Caki2 (cell line): ENCODE results near the gene RALGPS1. TPM values are rescaled to one million over a fixed set of nuclear protein-coding genes. Genes with fewer than 3 reads are reported as not detected.

Experiments
- DNase-seq: peaks from one replicate; pipeline ENCODE4 v3.0.0-alpha.2; 2015; ENCODE audit warnings: low read depth
- in situ Hi-C: cut with HindIII; loops from 2 replicates; pipeline ENCODE4 v1.10.0; 2016; ENCODE audit warnings: low sequenced_read_pairs, low pct_unique_long_range_greater_than_20kb, mixed read lengths
- total RNA-seq: library from RNA; depleted of rRNA; stranded (reverse); fragments of >200 nt; shearing (Covaris generic); gene quantifications from 2 replicates; pipeline ENCODE4 v1.2.3, GENCODE V29; 2014; ENCODE audit warnings: low replicate concordance

Gene RALGPS1
- total RNA-seq, 1 experiment from 2014 or later, result 0.95 TPM

DNA sequence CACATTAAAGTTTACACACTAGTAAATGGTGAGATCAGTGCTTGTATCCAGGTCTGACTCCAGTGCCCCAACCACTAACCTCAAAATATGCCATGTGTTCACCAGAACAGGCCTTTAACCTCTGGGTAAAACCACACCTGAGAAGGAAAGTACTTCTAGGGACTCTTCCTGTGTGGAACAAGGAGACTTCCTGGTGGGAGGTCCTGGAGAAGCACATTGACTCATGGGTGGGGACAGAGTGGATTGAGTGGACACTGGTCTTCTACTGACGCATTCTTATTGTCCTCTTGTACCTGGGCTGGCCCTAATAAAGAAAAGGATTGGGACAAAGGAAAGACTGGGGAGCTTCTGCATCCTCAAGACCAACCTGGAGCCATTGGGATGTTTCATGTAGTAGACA lies 164.4 kb downstream of the RALGPS1 start:
- in situ Hi-C loops, result no loop called here
- DNase-seq, result no peak

DNA sequence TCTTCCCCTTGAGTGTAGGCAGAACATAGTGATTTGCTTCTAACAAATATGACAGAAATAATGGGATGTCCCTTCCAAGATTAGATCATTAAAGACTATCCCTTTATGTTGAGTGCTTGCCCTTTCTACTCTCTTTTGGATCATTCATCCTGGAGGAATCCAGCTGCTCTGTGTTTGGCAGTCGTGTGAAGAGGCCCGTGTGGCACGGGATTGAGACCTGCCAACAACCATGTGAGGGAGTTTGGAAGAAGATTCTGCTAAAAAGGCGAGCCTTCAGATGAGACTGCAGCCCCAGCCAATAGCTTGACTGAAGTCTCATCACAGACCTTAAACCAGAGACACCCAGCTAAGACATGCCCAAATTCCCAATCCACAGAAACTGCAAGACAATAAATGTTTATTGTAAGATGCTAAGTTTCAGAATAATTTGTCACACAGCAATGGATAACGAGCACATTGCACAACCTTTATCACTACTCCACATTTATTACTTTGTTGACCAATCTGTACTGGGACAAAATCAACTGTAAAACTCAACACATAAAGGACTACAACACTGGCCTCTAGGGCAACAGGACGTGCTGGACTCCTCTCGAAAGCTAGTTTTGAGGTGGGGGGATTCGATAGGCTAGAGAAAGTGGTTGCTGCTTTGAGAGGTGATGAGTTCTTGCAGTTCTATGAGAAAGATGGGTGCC lies 165.0 kb downstream of the RALGPS1 start:
- no peak for DNase-seq
- in situ Hi-C loops, result no loop called here

DNA sequence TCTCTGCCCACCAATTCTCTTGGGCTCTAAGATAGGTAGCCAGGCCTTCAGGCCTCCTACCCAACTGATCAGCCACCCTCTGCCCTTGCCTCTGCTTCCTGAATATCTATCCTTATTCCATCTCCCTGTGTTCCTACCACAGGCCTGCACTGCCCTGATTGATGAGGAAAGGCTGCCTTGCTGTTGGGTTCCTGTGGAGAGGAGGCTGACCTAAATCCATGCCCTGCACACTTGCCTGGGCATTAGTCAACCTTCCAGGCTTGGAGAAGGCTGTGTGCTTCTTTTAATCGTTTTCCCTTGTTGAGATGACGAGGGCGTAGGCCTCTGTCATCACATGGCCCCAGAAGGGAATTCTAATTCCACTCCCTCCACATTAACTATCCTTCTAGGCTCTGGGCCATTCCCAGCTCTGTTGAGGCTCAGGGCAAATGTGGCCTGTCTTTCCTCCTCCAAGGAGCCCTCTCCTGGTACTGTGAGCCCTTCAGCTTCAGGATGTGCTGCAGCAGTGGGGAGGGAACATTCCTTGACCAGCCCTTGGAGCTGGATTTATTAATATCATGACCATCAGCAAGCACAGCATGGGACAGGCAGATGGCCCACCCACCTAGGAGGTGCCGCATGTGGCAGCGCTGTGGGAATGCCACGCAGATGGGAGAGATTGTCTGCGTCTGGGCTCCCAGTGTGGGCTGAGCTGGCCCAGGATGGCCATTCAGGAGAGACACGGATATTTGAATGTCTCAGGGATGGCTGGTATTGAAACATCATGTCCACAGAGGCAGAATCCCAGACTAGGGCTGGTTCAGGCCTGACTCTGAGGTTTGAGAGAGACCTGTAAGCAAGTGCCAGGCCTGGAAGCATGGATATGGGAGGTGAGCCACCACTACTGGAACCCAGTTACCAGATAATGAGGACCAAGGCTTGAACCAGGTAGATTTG lies 166.9 kb downstream of the RALGPS1 start:
- DNase-seq, result no peak
- in situ Hi-C loops, result no loop called here

DNA sequence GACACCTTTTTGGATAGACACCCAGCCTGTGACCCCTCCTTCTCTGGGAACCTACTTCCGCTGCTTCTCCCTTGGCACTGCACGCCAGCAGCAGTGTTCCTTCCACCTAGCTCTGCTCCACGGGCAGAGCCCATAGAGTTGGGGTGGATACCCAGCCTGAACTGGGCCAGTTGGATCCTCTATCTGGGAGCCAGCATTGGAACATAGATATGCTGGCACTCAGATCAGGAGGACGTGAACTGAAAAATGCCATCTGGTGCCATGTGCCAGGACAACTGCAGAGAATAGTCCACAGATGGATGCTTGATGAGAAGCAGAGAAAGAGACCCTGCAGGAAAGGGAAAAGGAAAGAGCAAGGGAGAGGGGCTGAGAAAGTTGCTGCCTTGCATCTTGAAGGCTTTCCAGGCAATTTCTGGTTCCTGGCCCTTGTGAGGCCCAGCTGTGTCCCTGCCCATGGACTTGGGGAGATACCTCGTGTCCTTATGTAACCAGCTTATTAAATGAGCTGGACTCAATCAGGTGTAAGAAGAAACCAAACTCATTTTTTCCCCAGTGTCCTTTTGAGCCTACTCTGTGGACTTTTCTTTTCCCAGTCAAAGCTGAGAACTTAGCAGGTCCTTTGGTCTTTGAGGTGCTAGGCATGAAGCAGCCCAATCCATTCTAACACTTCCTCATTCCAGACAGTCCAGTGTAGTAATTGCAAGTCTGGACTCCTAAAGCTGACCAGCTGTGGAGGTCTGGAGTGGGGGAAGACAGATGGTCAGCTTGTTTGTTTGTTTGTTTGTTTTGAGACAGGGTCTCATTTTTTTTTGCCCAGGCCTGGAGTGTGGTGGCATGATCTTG lies 168.8 kb downstream of the RALGPS1 start:
- no peak for DNase-seq
- in situ Hi-C loops, result no loop called here

DNA sequence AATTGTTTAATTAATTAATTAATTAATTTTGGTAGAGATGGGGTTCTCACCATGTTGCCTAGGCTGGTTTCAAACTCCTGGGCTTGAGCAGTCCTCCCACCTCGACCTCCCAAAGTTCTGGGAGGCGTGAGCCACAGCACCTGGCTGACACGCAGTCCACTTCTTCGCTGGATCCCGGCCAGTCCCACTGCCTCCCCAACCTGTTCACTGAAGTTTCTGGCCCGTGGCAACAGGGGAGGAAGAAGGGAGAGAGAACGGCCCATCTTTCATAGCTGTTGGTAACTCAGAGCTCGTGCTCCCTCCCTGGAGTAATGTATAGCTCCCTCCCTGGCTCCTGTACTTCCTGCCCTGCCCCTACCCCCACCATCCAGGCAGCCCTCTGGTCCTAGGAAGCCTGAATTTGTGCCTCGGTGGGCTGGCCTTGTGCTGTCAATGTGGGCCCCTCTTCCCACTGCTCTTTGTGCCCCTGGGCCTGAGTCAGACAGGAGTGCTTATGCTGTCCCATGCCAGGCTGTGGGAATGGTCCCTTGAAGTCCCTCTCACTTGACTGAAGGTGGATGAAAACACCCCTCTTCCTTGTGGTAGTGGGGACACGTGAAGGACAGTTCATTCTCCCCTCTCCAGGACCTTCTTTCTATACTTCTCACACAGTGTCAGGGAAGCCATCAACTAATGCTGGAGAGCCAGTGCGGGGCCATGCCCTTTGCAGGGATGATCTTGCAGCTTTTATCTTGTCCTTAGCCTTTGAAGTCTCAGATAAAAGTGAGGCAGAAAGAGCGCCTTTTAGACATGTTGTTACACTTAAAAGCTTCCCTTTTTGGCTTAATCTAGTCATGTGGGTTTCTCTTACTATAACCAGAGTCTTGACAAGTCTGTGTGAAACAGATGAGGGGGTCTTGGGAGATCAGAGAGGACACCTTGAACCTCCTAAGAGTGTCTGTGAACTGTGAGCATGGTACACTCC lies 169.8 kb downstream of the RALGPS1 start:
- DNase-seq, result no peak
- in situ Hi-C loops, result no loop called here

DNA sequence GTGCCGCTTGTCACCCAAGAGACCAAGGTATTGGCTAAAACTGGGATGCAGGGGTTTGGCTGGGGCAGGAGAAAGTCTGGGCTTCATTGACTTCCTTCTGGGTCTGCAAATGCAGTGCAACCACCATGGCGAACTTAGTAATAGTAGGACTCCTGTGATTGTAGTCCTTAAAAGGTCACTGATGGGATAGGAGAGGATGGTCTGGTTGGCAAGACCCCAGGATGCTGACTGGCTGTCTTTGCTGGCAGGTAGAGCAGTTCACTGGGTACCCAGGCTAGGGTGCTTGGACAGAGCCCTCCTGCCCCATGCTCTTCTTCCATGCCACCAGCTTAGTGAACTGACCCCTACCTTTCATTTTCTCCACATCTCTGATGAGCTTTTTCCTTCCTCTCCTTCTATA lies 170.6 kb downstream of the RALGPS1 start:
- in situ Hi-C loops, result no loop called here

DNA sequence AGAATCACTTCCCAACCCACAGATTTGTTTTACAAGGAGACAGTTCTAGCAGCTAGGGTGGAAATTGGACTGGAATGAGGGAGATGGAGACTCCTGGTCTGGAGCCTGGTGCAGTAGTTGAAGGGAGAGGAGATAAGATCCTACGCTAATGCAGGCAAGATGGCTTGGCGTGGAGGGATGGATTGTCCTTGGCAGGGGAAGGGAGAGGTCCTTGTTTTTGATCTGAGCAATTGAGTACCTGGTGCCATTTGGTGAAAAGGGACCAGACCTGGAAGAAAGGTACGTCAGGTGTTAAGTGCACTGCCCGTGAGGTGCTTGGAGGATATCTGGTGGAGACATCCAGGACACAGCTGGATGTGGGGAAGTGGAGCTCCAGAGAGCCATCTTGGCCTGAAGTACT lies 172.2 kb downstream of the RALGPS1 start:
- in situ Hi-C loops, result no loop called here
- DNase-seq, result no peak

More for the DNA sequence above, 170.6 kb downstream of the RALGPS1 start:
- no peak for DNase-seq

DNA sequence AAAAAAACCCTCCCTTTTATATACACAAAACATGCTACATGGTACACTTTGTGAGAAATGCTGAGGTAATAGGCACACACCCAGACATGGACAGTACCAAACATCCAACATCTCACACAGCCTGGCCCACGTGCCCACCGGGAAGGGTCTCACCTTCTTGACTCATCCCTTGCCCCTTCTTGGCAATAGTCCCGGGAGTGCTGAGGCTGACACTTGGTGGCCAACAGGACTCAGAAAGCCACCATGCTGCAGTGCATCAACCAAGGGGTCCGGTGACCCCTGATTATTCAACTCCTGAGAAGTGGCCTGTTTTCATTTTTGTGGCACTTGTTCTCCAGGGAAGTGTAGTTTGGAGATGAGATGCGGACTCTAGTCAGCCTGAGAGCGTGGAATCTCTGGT lies 172.8 kb downstream of the RALGPS1 start:
- in situ Hi-C loops, result no loop called here
- no peak for DNase-seq

DNA sequence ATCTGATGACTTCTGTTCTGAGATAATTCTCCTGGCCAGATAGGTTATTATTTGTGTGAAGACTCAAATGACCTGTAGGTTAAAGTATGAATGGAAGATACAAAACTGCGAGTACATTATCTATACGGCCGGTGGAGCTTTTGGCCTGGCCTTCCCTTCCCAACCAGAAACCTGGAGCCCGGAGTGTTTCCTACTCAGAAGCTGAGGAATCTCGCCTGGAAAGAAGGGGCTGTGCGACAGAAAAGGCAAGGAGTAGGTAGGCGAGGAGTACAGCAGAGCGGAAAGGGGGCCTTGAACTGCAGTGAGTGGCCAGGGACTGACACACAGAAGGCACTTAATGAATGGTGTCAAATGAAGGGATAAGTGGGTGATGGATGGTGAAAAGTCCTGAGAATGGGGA lies 173.3 kb downstream of the RALGPS1 start:
- in situ Hi-C loops, result no loop called here
- DNase-seq, result no peak

DNA sequence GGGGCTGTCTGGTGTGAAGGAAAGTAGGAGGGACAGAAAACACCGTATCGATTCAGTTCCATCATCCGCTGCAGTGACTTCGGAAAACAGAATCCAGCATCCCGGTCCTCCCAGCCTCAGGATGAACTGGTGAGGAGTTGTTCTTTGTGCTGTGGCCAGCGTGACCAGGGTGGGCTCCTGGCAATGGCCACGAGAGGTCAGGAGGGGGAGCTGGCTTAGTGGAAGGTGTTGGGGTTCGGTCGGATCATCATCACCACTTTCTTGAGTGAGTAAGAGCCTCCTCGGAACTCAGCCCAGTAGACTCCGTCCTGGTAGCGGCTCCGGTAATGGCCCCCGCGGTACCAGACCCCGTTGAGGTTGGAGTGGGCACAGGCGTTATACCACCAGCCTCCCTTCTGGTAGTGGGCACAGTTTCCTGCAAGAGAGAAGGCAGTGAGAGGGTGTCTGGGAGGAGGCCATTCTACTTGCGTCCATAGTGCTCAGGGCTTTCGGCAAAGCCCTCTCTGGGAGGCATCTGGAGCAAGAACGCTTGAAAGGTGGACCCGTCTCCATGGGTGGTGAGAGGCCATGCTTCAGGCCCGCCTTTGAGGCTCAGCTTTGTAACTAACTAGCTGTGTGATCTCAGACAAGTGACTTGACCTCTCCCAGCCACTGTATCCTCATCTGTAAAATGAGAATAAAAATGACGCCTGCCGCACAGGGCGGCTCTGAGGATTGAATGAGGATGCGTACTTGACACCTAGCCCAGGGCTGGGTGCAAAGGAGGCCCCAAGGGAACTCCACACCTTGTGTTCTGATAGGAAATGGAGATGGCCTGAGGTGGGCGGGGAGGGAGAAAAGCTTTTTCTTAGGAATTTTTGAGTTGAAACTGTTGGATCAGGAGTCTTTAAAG lies 174.4 kb downstream of the RALGPS1 start:
- in situ Hi-C loops, result no loop called here
- DNase-seq, result no peak

DNA sequence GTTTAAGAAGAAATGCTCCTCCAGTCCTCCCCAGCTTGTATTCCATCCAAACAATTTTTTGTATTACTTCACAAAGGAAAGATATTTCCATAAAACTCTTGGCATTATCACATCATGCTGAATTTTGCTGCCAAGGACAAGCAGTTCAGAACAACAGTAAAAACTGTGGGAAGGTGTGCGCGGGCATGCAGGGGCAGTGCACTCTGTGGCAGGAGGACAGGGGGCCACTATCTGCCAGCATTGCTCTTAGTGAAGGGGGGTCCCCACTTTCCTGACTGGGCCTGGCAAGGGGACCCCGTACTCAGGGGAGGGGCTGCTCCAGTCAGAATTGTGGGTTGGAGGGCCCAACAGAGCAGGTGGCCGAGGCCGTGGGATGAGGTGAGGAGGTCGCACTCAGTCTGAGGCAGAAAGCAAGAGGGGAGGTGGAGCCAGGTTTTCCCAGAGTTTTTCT lies 175.1 kb downstream of the RALGPS1 start:
- DNase-seq, result no peak
- in situ Hi-C loops, result no loop called here

DNA sequence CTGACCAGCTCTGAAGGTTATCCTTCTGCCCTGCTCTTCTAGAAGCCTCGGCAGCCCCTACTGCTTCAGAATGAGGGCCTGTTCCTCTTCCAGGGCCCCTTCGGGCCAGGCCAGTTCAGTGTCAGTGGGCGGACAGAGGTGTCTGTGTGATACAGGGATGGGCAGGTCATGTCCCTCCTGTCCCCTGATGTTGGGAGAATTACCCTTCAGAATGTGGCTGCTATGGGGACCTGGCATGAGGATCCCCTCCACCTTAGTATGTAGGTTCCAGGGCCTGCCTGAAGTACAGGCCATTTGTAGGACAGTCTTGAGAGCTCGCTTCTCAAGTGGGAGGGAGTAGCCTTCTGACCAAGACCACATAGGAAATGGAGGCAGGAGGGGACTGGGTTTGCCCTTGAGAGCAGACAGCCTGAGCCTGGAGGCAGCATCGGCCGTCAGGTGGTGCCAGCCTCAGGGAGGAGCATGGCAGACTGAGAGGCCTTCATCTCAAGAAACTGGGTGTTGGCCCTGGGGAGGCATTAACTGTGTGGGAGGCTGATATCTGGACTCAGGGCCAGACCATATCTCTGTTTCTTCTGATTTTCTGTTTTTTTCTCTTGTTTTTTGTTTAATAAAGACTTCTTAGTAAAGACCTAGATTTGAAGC lies 175.9 kb downstream of the RALGPS1 start:
- DNase-seq, result no peak
- in situ Hi-C loops, result no loop called here

DNA sequence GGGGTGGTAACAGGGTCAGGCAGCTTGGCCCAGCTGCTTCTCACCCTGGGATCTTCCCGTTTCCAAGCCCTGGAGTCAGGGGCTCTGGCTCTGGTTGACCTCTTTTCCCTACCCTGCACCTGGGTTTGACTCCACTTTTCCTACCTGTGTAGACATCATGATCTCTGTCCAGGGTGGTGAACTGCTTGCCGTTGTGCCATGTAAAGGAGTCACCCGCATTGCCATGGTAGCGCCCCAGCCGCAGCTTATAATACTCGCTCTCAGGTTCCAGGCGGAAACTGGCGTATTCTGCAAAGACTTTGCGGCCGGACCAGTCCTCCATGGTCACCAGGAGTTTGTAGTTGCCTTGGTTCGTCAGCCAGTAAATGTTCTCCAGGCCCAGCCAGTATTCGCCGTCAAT lies 176.9 kb downstream of the RALGPS1 start:
- in situ Hi-C loops, result no loop called here
- DNase-seq, result no peak

DNA sequence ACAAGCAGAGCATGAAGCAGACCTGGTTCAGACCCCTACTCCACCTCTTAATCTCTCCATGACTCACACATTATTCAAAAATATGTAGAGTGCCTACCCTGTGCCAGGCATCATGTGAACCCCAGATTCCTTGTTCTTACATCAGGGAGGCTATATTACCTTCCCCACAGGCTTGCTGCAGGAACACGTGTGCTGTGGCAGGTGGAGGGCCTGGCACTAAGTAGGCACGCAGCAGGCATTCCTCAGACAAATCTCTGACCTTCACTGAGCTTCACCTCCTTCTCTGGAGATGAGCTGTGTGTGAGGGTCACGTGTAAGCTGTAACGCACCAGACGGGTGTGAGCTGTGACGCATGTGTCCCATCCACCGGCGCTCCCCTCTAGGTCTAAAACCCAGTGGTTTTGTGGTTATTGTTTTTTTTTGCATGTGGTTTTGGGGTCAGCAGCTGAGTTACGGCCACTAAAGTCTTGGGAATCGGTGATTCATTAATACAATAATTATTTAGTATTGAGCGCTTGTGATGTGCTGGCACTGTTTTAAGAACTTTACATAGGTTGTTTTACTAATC lies 177.5 kb downstream of the RALGPS1 start:
- in situ Hi-C loops, result no loop called here
- no peak for DNase-seq

DNA sequence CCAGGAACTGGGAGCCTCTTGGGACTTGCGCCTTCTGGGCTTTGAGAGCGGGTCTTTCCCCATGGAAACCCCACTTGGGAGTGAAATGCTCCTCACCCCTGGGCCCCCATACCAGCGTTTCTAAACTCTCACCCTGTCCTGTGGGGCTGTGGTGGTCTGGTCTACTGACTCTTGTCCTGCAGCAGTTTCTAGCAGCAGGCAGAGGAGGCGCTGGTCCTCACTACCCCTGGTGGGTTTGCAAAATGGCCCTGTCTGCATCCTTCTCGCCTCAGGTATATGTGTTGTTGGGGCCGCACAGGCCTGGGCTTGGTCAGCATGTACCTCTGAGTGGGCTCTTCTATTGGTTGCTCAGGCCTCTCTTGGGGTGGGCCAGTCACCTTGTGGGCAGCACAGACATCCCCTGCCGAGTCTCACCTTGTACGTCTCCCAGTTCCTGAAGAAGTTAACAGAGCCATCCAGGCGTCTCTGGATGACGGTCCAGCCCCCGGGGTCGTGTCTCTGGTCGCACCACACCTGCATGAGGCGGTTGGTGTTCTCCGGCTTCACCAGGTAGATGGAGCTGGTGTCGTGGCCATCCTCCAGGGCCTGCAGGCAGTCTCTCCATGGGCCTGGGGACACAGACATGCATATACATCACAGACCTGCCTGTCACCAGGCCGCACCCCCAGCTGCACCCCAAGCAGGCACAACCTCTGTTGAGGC lies 178.9 kb downstream of the RALGPS1 start:
- no peak for DNase-seq
- in situ Hi-C loops, result no loop called here
